ENCODE results near the gene RNF8. TPM values are rescaled to one million over a fixed set of nuclear protein-coding genes. Genes with fewer than 3 reads are reported as not detected.
A peak's percentile ranks its signal among the peaks of the same experiment; 100 is the strongest.

RNF8 gene
- total RNA-seq, 2 donors from 2014 or later, result 18.5 to 27.3 TPM

DNA sequence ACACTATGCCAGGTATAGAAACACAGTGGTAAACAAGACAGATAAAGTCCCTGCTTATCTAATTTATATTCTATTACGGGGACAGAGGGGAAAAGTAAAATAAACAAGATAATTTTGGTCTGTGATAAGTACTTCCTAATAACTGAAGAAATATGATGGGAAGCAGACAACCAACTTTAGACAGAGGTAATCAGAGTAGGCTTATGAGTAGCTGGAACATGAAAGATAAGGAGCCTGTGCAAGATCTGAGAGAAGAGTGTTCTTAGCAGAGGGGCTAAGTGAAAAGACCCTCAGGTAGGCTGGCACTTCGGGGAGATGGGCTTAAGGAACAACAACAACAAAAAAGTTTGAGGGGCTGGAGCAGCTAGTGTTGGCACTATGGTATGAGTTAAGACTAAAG is 4.1 kb downstream of the RNF8 start:
- Mint-ChIP-seq H3K27ac (no peak overlapping the region), H3K4me1 (ENCODE audit: low read depth in 2 of 2) (peaks cover 43% of the 10 kb centered on the region in 2 donors), H3K9me3 (no peaks in the 10 kb centered on the region), H3K4me3 (no peak overlapping the region), H3K36me3 (peaks cover 6% of the 10 kb centered on the region), H3K27me3 (no peaks in the 10 kb centered on the region)
- ATAC-seq (no peak), DNase-seq (ENCODE audit: low spot score) (no peak)

DNA sequence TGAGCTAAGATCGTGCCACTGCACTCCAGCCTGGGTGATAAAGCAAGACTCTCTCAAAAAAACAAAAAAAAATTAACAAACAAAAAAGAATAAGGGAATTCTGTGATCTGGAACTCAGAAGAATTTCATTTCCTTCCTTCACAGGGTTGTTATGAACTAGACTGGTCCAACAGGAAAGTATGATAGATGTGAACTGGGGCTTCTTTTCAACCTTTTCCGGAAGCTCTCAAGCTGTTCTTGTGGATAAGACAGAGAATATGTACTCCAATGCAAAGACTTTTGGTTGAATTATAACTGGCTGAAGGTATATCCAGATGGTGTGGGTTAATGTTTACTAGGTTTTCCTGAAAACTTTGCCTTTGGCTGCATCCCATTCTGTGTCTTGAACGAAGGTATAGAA is 5.3 kb downstream of the RNF8 start:
- H3K4me3 Mint-ChIP-seq, result no peak overlapping the region
- ATAC-seq, result no peak
- no peaks in the 10 kb centered on the region for H3K9me3 Mint-ChIP-seq
- peaks cover 10% of the 10 kb centered on the region for H3K36me3 Mint-ChIP-seq
- DNase-seq (ENCODE audit: low spot score), result no peak
- no peaks in the 10 kb centered on the region for H3K27me3 Mint-ChIP-seq
- peaks cover 38 to 39% of the 10 kb centered on the region in 2 donors for H3K4me1 Mint-ChIP-seq (ENCODE audit: low read depth in 2 of 2)
- no peak overlapping the region for H3K27ac Mint-ChIP-seq

DNA sequence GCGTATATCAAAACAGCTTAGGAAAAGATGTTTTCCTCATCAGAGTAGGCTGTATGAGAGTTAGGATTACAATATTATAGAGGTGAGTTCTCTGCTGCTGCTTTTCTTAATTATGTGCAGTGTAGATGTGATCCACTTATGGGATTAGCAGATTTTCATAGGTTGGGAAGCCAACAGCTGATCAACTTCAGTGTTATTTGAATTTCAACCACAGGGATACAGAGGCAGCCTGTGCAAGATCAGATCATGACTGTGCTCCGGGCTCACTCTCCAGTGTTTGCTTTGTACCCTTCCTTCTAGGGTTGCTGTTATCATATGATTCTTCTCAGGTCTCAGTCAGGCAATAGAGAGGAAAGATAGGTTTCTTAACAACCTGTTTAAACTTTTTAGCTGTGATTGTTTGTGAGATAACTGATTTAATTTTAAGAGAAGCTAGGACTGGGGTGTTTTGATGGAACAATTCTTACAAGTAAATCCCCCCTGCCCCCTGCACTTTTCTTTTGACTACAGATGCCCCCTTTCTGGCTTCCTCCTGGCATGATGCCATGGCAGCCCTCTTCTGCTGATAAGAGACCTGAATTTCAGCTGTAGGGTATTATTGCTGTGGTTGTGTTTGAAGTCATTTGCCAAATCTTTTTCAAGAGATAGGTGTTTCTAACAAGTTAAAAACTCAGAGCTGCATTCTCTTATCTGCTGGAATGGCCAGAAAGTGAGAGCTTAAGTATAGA is 8.5 kb downstream of the RNF8 start:
- H3K4me1 Mint-ChIP-seq (ENCODE audit: low read depth in 2 of 2), result peaks cover 14 to 20% of the 10 kb centered on the region in 2 donors
- H3K27ac Mint-ChIP-seq, result no peak overlapping the region
- no peaks in the 10 kb centered on the region for H3K9me3 Mint-ChIP-seq
- no peak overlapping the region for H3K4me3 Mint-ChIP-seq
- no peak for DNase-seq (ENCODE audit: low spot score)
- no peaks in the 10 kb centered on the region for H3K27me3 Mint-ChIP-seq
- ATAC-seq, result no peak
- H3K36me3 Mint-ChIP-seq, result peaks cover 10% of the 10 kb centered on the region

DNA sequence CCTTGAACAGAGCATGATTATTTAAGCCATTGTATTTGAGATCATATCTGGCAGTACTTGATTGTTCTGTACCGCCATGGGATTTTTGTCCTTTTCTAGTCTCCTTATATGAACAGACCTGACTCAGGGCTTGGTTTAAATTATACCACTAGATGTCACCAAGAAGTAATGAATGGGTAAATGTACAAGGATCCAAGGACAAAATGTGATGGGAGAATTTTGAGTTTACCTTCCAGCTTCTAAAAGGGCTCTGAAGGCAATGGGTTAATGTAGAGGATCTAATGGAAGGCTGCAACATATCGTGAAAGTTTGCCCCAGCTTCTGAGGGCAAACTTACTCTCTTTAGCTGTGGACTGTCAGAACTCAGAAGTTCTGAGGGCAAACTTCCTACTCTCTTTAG is 12.0 kb downstream of the RNF8 start:
- Mint-ChIP-seq H3K4me3 (no peak overlapping the region), H3K4me1 (ENCODE audit: low read depth in 2 of 2) (peaks cover 11 to 14% of the 10 kb centered on the region in 2 donors), H3K27me3 (no peaks in the 10 kb centered on the region), H3K9me3 (no peaks in the 10 kb centered on the region), H3K27ac (no peak overlapping the region), H3K36me3 (peaks cover 28% of the 10 kb centered on the region)
- ATAC-seq (no peak), DNase-seq (ENCODE audit: low spot score) (no peak)

DNA sequence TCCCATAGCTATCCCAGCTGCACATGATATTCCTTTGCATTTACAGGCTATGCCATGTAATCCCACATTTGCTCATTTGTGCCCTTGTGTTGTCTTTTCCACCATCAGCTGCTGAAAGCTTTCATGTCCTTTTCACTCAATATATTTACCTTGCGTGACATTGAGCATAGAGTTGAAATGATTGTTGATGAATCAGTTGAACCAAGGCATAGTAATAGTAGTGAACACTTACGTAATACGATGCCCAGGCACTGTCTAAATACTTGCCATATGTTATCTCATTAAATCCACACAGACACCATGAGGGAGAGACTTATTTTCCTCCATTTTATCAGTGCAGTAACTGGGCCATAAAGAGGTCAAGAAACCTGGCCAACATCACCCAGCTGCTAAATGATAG is 13.1 kb downstream of the RNF8 start:
- Mint-ChIP-seq H3K4me3 (no peak overlapping the region), H3K27ac (no peak overlapping the region), H3K27me3 (no peaks in the 10 kb centered on the region), H3K4me1 (ENCODE audit: low read depth in 2 of 2) (peaks cover 11 to 16% of the 10 kb centered on the region in 2 donors), H3K36me3 (peaks cover 26% of the 10 kb centered on the region), H3K9me3 (no peaks in the 10 kb centered on the region)
- ATAC-seq (no peak), DNase-seq (ENCODE audit: low spot score) (no peak)

DNA sequence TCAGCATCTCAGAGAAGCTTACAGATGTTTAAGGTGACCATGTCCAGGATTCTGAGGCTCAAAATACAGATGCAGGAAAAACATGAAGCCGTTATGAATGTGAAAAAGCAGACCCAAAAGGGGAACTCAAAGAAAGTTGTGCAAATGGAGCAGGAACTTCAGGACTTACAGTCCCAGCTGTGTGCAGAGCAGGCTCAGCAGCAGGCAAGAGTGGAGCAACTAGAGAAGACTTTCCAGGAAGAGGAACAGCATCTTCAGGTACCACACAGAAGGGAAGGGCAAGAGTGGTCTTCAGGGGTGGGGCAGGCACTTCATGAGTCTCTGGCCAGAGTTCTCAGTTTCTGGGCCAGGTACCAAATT is 15.2 kb downstream of the RNF8 start:
- H3K36me3 Mint-ChIP-seq, result peaks cover 21% of the 10 kb centered on the region
- H3K4me3 Mint-ChIP-seq, result no peak overlapping the region
- no peak overlapping the region for H3K27ac Mint-ChIP-seq
- no peaks in the 10 kb centered on the region for H3K27me3 Mint-ChIP-seq
- ATAC-seq (no peak), DNase-seq (ENCODE audit: low spot score) (no peak)
- H3K4me1 Mint-ChIP-seq (ENCODE audit: low read depth in 2 of 2), result peaks cover 7 to 12% of the 10 kb centered on the region in 2 donors
- H3K9me3 Mint-ChIP-seq, result no peaks in the 10 kb centered on the region

DNA sequence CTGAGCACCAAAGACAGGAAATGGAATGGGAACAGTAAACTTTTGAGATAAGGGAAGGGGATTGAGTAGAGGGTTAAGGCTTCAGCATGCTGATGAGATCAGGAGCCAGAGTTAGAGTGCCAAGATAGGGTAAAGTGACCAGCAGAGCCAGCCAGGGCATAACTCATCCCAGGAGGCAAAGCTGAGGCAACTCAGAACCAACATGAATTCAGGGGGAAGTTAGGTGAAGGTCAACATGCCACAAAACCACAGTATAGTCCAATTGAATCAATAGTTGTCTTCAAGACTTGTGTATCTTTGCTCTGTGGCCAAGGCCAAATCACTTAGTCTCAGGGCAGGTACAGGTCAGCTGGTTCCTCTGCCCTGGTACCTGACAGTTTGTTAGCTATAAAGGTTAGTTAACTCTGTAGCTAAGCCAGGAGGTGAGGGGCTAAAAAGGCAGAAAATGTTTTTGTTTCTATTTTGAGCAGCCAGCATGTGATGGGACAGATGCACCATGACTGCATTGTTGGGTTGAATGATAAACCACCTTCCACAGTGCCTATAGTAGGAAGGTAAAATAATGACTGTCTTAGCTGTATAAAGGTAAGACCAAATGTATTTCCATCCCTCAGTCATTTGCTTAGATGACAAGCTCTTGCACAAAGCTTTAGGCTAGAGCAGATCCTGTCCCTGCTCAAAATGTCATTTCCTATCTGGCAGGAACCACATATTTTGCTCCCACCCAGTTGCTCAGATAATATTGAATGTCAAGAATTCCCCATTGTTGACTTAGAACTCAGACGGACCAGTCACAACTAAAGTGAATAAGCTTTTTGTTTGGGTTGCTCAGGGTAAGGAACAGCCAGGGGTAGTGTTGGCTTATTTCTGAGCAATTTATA is 15.8 kb downstream of the RNF8 start:
- no peak for DNase-seq (ENCODE audit: low spot score)
- peaks cover 7 to 12% of the 10 kb centered on the region in 2 donors for H3K4me1 Mint-ChIP-seq (ENCODE audit: low read depth in 2 of 2)
- no peak for ATAC-seq
- no peak overlapping the region for H3K27ac Mint-ChIP-seq
- H3K9me3 Mint-ChIP-seq, result no peaks in the 10 kb centered on the region
- H3K36me3 Mint-ChIP-seq, result peaks cover 21% of the 10 kb centered on the region
- no peak overlapping the region for H3K4me3 Mint-ChIP-seq
- no peaks in the 10 kb centered on the region for H3K27me3 Mint-ChIP-seq

DNA sequence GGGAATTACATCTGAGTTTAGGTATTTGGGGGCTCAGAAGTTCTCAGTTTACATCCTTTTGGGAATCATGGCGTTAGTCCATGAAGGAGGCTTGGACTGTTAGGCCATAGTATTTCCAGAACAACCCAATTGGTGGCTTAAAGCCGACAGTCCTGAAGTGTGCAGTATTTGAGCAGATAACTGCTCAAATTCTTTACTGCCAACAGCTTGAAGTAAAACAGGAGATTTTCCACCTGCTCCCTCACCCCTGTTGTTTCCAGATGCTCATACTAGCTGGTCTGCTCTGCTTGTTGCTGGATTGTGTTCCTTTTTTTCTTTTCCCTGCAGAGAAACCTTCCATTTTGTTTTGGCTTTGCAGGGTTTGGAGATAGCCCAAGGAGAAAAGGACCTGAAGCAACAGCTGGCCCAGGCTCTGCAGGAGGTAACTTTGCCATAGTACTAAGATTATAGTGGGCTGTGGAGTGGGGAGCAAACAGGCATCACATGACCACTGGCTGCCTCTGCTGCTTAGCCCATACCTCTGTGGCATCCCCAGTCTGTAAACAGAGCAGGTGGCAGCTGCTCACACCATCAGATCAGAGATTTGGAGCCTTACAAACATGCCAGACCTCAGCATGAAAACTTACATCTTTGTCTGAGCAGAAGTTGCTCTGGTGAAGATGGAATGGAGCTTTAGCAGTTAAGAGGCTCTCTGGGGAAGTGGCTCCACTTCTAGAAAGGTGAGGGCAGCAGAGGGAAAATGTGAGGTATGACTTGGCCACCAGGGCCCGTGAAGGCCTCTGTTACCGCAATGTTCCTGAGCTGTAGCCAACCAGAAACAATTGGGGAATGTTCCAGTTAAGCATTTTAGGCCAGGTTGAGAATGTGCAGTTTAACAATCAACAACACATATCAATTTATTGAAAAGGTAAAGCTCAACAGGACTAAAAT is 17.6 kb downstream of the RNF8 start:
- DNase-seq (ENCODE audit: low spot score), result no peak
- H3K36me3 Mint-ChIP-seq, result peaks cover 21% of the 10 kb centered on the region
- H3K27ac Mint-ChIP-seq, result no peak overlapping the region
- no peaks in the 10 kb centered on the region for H3K27me3 Mint-ChIP-seq
- H3K4me1 Mint-ChIP-seq (ENCODE audit: low read depth in 2 of 2), result peaks cover 7 to 12% of the 10 kb centered on the region in 2 donors
- ATAC-seq, result no peak
- no peaks in the 10 kb centered on the region for H3K9me3 Mint-ChIP-seq
- no peak overlapping the region for H3K4me3 Mint-ChIP-seq

DNA sequence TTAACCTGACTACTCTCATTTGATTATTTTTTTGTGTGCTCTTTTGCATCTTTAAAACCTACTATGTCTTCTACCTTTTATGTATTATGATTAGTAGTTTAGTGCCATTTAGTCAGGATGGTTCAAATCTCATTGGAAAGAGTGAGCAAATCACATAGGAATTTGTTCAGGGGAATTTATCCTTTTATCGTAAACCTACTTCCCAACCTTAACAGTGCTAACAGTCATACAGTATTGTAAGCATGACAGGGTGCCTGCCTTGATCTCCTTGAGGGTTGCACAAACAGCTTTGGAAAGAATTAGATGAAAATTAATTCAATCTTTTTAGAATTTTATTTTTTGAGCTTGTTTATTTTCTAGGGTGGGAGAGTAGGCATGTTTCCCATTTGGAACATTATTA is 18.3 kb downstream of the RNF8 start:
- H3K4me1 Mint-ChIP-seq (ENCODE audit: low read depth in 2 of 2), result peaks cover 7 to 9% of the 10 kb centered on the region in 2 donors
- H3K4me3 Mint-ChIP-seq, result no peak overlapping the region
- no peaks in the 10 kb centered on the region for H3K9me3 Mint-ChIP-seq
- ATAC-seq, result no peak
- H3K27me3 Mint-ChIP-seq, result no peaks in the 10 kb centered on the region
- H3K36me3 Mint-ChIP-seq, result peaks cover 21% of the 10 kb centered on the region
- H3K27ac Mint-ChIP-seq, result no peak overlapping the region
- no peak for DNase-seq (ENCODE audit: low spot score)

DNA sequence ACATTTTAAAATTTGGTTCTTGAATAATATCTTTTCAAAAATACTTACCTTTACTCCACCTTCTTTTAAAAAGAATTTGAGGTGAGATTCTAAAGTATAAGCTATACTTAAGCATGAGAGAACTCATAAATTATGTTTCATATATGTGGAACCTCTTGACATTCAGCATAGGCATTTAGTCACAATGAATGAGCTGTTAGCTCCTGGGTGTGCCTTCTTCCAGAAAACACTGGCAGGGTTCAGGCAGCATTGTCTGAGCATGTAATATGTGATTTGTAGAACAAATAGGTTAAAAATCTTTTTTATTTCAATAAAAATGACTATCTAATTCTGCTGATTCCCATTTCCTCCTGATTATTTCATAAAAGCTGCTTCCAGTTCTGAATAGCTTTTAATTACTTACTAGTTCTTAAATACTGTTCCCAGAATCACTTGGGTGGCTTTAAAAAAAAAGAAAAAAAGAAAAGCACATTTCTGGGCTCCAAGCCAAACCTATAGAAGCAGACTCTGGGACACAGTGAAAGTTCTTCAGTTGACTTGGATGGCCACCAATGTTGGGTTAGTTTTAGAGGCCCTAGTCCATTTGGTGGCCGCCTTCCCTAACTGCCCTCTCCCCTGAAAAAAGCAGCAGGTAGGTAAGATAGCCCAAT is 20.2 kb downstream of the RNF8 start:
- no peak overlapping the region for H3K27ac Mint-ChIP-seq
- H3K27me3 Mint-ChIP-seq, result no peaks in the 10 kb centered on the region
- H3K9me3 Mint-ChIP-seq, result no peaks in the 10 kb centered on the region
- ATAC-seq (no peak), DNase-seq (ENCODE audit: low spot score) (no peak)
- H3K4me1 Mint-ChIP-seq (ENCODE audit: low read depth in 2 of 2), result peaks cover 5 to 8% of the 10 kb centered on the region in 2 donors
- no peak overlapping the region for H3K4me3 Mint-ChIP-seq
- peaks cover 18% of the 10 kb centered on the region for H3K36me3 Mint-ChIP-seq

DNA sequence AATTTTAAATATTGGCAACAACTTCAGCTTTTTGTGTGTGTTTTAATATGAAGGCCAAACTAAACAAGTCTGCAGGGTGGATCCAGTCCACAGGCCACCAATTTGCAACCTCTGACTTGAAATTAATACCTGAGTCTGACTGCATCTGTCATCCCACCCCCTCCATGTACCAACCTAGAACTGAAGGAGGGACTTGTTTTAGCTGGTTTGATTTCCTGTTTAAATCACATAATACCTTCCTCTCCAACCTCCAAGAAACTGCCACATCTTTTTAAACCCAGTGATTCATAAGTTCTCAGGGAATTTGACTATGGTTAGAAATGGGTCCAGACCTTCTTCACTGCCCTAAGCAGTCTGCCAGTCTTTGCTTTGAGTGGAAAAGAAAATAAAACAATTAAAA is 21.6 kb downstream of the RNF8 start:
- no peak for ATAC-seq
- peak overlapping the region in 1 of 2 donors; percentile 52 for H3K27ac Mint-ChIP-seq
- peaks cover 14% of the 10 kb centered on the region for H3K36me3 Mint-ChIP-seq
- H3K4me1 Mint-ChIP-seq (ENCODE audit: low read depth in 2 of 2), result peaks cover 0 to 3% of the 10 kb centered on the region in 2 donors
- no peak overlapping the region for H3K4me3 Mint-ChIP-seq
- H3K27me3 Mint-ChIP-seq, result no peaks in the 10 kb centered on the region
- no peaks in the 10 kb centered on the region for H3K9me3 Mint-ChIP-seq
- DNase-seq (ENCODE audit: low spot score), result no peak

DNA sequence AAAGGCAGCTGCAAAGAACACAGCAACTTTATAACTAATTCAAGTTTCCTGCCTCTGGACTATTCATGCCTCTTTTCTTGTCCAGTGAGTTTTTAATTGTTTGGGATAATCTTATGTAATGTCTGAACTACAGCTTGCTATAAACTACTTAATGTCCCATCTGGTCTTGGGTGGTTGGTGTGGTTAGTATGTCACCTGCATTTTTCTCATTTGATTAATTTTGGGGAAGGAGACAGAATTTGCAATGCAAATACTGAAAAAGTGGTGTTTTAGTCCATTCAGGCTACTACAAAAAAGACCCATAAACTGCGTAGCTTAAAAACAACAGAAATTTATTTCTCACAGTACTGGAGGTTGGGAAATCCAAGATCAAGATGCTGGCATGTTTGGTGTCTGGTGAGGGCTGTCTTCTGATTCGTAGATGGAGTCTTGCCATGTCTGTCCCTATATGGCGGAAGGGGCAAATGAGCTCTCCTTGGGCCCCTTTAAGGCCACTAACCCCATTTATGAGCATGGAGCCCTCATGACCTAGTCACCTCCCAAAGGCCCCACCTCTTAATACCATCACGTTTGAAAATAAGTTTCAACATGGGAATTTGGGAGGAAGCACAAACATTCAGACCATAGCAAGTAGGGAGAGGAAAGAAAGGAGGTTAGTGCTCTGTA is 22.4 kb downstream of the RNF8 start:
- Mint-ChIP-seq H3K4me3 (no peak overlapping the region), H3K4me1 (ENCODE audit: low read depth in 2 of 2) (peaks cover 3 to 4% of the 10 kb centered on the region in 2 donors), H3K36me3 (peaks cover 13% of the 10 kb centered on the region), H3K27ac (no peak overlapping the region), H3K9me3 (no peaks in the 10 kb centered on the region), H3K27me3 (no peaks in the 10 kb centered on the region)
- DNase-seq (ENCODE audit: low spot score), result no peak
- no peak for ATAC-seq

DNA sequence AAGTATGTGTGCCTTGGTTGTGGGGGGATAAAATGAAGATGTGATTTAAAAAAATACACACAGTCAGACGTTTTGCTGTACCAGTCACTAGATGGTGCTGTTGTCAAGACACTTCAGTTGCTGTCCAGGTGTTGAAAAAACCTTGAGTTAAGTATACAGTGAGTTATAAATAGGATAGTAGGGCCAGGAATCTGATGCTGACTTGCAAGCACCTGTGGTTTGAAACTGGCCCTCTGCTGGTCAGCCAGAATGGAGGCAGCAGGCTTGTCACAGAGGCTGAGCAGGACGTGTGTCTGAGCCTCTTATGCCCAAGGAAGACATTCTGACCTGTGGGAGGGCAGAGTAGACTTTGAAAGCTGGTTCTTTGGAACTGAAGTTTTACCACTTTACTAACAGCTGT is 27.8 kb downstream of the RNF8 start:
- Mint-ChIP-seq H3K27ac (no peak overlapping the region), H3K36me3 (peaks cover 23% of the 10 kb centered on the region), H3K4me1 (ENCODE audit: low read depth in 2 of 2) (peaks cover 7 to 8% of the 10 kb centered on the region in 2 donors), H3K4me3 (no peak overlapping the region), H3K9me3 (no peaks in the 10 kb centered on the region), H3K27me3 (no peaks in the 10 kb centered on the region)
- no peak for ATAC-seq
- DNase-seq (ENCODE audit: low spot score), result no peak
